ENCODE data around the gene STIL.
"Not testable (repeated sequence)": the region's sequence is repeated elsewhere in the genome, so short reads cannot be mapped to it uniquely, and the experiment has no call there.

STIL gene

DNA sequence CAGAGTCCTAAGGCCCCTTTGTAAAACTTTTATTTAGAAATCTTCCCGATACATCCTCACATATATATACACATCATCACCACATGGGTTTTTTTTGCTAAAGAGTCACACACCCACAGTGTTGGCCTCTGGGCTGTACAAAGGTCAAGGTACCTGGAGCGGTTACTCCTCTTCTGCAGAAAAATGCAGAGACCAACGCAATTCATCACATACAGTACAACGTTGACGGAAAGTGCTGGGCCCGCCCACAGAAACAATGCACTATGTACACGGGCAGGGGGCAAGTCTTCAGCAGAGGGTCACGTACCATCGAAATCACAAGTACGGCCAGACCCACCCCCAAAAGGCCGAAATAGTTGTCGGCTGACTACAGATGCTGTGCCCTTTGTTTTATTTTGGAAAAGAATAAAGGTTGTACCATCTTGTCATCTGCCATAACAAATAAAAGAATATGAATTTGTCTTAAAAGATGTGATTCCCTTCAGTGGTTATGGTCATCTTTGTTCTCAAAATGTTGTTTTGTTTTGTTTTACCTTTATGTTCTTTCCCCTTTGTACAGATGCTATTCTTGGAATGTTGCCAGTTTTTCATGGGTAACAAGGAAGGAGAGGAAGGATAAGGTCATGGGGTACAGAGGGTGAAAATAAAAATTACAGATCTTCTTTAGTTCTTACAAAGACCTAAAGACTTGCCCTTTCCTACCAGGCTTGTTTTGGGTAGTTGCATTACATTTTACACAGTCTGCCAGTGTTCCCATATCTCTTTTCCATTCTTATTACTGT lies 97.5 kb downstream of the STIL start:
- DNase-seq = no peak

DNA sequence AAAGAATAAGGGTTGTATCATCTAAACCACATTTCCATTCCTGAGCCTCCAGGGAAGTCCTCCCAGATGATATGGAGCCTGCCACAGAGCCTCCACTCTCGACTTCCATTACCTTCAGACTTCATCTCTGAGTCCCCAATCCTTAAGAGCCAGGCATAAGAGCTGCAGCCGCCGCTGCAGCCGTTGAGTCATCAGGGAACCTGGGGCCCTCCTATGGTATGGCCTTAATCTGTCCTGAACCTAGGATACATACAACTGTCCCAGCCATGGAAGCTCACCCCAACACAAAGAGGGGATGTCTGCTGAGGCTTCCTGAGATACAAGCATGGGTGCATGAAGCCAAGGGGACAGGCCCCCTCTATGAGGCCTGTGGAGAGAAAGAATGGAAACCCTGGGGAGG lies 98.2 kb downstream of the STIL start:
- no peak for DNase-seq

GRCh38 chr1:47214549-47214948 lies 99.4 kb downstream of the STIL start:
- no peak for DNase-seq

DNA sequence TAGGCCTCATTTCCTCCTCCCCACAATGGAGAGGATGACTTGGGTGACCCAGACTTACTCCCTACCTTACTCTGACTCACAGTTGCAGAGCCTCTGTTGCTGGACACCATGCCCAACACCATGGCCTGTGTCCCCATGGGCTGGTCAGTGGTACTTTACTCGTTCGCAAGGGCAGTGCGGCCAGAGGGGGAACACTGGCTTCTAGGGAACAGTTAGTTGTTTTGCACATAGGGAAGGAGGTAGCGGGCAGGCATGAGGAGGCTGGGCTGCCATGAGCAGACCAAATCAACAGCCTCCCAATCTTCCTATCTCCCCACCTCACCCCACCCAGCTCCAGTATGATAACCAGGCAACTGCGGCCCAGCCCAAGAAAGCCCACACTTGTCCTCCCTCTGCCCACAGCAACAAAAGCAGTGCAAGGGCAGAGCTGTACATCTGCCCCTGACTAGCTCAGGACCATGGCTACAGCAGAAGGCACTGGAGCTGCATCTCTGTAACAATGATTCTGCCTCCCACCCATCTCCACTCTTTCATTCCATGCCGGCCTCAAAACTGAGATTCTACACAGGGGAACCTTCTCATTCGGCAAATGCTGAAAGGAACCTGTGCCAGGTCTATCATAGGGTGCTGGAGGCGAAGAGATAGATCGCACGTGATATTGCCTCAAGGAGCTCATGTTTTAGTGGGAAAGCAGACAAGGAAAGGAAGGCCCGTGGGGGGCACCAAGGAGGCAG lies 100.5 kb downstream of the STIL start:
- DNase-seq = no peak

- DNase-seq = no peak
Observed at GRCh38 chr1:47212636-47213229, 101.2 kb downstream of the STIL start.

DNA sequence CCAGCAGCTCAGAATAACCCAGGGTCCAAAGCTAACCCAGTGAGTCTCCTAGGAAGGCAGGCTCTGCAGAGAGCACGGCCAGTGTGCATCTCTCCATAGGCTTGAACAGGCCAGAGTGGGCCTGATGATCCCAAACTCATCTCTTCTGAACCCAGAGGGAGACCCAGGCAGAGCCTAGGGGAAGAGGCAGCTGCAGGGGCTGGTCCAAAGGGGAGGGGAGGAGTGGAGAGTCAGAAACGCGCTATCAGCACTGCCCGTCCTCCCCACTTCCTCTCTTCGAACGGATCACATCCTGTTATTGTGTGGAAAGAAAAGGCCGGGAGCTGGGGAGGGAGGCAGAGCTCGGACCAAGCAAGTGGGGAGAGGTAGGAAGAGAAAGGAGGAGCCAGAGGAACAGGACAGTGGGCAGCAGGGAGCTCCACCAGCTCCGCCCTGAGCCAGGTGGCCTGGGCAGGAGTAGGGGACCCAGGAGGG lies 102.1 kb downstream of the STIL start:
- DNase-seq = no peak

GRCh38 chr1:47210666-47211065 lies 103.3 kb downstream of the STIL start:
- DNase-seq = no peak

DNA sequence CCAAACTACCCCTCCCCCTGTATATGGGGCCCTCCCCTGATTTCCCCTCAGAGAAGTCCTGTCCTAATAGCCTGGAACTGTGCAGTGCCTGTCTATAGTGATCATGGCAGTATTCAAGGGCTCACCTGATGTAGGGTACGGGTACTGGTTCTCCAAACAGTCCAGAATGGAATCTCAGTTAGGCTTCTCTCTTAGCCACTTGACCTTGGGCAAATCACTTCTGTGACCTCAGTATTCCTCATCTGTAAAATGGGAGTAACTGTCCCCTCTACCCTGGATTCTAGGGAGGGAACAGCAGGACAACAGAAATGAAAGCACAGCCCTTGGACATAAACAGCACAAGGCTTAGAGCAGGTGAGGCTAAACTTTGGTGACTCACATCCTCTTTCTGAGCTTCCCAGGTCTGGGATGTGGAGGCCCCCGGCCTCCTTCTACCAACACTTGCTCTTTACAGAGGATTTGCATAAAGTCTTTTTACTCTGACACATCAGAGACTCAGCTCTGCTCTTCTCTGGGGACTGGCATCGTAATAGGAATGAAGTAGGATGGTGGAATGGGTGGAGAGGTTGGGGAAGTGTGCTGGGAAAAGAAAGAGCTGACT lies 104.1 kb downstream of the STIL start:
- DNase-seq = no peak

DNA sequence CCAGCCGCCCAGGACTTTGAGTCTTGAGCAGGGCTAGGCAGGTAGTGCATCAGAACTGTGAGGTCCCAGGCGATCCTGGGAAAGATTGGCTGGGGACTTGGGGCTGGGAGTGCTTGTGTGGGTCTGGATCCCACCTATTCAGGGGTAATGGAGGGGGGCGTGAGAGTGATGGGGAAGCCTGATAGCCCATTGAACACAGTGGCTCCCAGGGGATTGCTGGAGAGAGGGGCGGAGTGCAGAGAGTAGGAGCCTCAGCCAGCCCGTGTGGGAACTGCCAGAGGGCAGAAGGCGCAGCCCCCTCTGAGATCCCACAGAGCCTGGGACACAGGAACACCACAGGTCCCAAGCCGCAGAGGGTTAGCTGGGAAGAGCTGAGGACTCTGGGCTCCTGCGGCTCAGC lies 104.9 kb downstream of the STIL start:
- no peak for DNase-seq

DNA sequence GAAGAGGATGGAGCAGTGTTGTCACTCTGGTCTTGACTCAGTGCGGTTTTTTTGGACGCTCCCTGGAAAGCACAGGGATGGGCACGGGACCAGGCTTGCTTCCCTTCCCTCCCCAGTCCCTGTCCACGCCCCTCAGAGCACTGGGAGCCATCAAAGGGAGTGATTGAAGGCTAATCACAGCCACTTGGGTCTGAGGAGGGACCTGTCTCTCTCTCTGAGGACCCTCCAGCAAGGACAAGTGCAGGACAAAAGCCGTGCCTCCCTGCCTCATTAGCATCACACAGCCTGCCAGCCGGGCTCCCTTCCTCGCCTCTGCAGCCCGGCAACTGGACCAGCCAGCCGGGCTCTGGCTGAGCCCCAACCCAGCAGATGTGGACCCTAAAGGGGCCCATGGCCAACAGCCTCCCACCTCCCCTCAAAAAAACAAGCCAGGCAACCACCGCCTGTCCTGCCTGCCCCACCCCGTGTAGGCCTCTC lies 105.5 kb downstream of the STIL start:
- no peak for DNase-seq

GRCh38 chr1:47207803-47208373 lies 106.1 kb downstream of the STIL start:
- DNase-seq = no peak

DNA sequence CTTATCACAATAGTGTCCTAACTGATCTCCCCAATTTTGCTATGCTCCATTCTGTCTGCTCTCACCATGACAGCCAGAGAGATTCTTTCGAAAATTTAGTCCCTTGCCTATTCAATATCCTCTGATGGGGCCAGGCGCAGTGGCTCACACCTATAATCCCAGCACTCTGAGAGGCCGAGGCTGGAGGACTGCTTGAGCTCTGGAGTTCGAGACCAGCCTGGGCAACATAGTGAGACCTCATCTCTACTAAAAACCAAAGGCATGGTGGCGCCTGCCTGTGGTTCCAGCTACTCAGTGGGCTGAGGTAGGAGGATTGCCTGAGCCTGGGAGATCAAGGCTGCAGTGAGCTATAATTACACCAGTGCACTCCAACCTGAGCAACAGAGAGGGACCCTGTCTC lies 108.0 kb downstream of the STIL start:
- DNase-seq = no peak

- DNase-seq = not testable (repeated sequence)
Observed at GRCh38 chr1:47203504-47203903, 110.4 kb downstream of the STIL start.

DNA sequence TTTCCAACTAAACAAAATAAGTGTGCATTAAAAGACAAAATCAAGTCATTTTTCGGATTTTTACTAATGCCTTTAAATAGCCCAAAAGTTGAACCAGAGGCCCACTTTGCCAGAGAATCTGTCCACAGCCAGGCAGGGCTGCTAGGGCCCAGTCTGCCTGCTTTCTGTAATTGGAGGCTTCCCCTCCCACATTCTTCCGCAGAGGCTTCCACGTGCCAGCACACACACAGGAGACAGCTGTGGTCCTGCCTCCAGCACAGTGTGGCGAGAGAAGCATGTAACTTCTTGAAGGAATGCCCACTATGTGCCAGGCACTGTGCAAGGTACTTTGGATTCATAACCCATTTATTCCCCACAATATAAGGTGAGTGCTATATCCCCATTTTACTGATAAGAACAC lies 112.8 kb downstream of the STIL start:
- no peak for DNase-seq

Data from HCEC 1CT (cell line).